Activated CD8-positive, alpha-beta T cell treated with anti-CD3 and anti-CD28 coated beads for 36 hours (primary cell): Measurements from ENCODE around the gene UGGT1. TPM values are rescaled to one million over a fixed set of nuclear protein-coding genes. Genes with fewer than 3 reads are reported as not detected.

Experiments used
- ATAC-seq: fragments of 200-7000 bp; cut with Tn5 transposase; one replicate; pipeline ENCODE4 v1.10.0; 2021; ENCODE audit warnings: mild to moderate bottlenecking, moderate library complexity
- CTCF ChIA-PET: fragments of 350-600 bp; sonication (Branson Sonifier 250); formaldehyde crosslinking; loops from one replicate; lab custom pipeline; 2021; ENCODE audit warnings: antibody characterized with exemption; lab: Charles Lee
- POLR2A ChIA-PET: fragments of 350-600 bp; sonication (Branson Sonifier 250); formaldehyde crosslinking; loops from one replicate; lab custom pipeline; 2021; ENCODE audit warnings: antibody characterized with exemption; lab: Charles Lee
- DNase-seq: peaks from one replicate; pipeline ENCODE4 v3.0.0-alpha.2; 2020
- H3K27ac Mint-ChIP-seq: one replicate; pipeline ENCODE4 v1.8.0; 2021; ENCODE audit warnings: mild to moderate bottlenecking, mixed read lengths
- H3K27me3 Mint-ChIP-seq: one replicate; pipeline ENCODE4 v1.8.0; 2021; ENCODE audit warnings: mixed read lengths
- H3K36me3 Mint-ChIP-seq: one replicate; pipeline ENCODE4 v1.8.0; 2021; ENCODE audit warnings: low read depth, mixed read lengths
- H3K4me1 Mint-ChIP-seq: one replicate; pipeline ENCODE4 v1.8.0; 2021; ENCODE audit warnings: low read depth, mixed read lengths
- H3K4me3 Mint-ChIP-seq: one replicate; pipeline ENCODE4 v1.8.0; 2021; ENCODE audit warnings: mild to moderate bottlenecking, moderate library complexity, mixed read lengths
- H3K9me3 Mint-ChIP-seq: one replicate; pipeline ENCODE4 v1.8.0; 2021; ENCODE audit warnings: mixed read lengths
- intact Hi-C: fragments of 100-400 bp; cut with micrococcal nuclease; formaldehyde crosslinking; loops from one replicate; pipeline ENCODE4 v1.10.0; 2022
- total RNA-seq, 2 experiments: library from RNA; stranded (reverse); gene quantifications; one replicate each; pipeline ENCODE4 v1.2.3, GENCODE V29; 2021
- TF ChIP-seq, protein P1 (sequence below): fragments of 200-600 bp; IDR thresholded peaks from one replicate; pipeline ENCODE4 v1.8.0; 2022; ENCODE audit warnings: antibody characterized with exemption, mild to moderate bottlenecking

Gene UGGT1
- total RNA-seq, 2 experiments from 2014 or later = 47.7 to 51.6 TPM

DNA sequence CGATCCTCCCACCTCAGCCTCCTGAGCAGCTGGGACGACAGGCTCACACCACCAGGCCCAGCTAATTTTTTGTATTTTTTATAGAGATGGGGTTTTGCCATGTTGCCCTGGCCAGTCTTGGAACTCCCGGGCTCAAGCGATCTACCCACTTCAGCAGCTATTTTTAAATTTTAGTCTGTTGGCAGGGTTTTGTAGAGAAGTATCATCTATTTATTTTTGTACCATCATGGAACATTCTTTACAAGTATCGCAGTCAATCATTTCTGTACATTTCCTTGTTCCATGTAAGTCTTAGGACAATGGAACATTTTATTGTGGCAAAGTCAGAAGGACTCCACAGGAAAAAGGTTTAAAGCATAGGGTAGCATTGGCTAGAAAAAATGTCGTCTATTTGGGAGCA lies 94.6 kb downstream of the UGGT1 start:
- ChIA-PET CTCF (interaction anchor here (1.3 kb wide), 1 partner anchor 16 kb away, joined by 4 read pairs; no protein-coding TSS in a partner anchor), POLR2A (no interaction called here)
- intact Hi-C loops = no loop called here

DNA sequence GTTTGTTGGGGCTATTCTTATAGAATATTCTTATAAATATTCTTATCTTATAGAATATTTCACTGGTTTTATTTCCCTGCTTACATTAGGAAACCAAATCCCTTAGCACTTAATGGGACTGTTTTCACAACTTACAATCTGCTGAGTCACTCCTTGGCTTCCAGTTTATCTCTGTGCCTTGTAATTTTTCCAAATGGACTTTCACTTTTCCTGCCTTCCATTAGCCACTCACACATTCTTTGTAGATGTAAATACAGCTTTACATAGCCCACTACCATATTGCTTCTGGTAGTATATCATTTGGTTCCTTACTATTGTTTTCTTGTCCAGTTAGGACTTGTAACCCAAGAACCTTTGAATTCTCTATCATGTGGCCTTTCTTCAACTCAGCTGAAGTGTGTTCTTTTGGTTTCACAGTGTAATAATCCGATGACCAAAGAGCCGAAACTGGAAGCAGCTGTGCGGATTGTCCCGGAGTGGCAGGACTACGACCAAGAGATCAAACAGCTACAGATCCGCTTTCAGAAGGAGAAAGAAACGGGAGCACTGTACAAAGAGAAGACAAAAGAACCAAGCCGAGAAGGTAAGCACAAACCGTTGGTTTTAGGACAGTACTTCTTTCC lies 96.1 kb downstream of the UGGT1 start:
- no peak for ATAC-seq
- POLR2A ChIA-PET = no interaction called here
- no peak for DNase-seq
- Mint-ChIP-seq H3K4me1 (no peaks in the 10 kb centered on the region), H3K27ac (no peak overlapping the region), H3K4me3 (no peak overlapping the region), H3K9me3 (no peaks in the 10 kb centered on the region), H3K27me3 (no peaks in the 10 kb centered on the region), H3K36me3 (peaks cover 45% of the 10 kb centered on the region)
- TF ChIP-seq, protein P1, sequence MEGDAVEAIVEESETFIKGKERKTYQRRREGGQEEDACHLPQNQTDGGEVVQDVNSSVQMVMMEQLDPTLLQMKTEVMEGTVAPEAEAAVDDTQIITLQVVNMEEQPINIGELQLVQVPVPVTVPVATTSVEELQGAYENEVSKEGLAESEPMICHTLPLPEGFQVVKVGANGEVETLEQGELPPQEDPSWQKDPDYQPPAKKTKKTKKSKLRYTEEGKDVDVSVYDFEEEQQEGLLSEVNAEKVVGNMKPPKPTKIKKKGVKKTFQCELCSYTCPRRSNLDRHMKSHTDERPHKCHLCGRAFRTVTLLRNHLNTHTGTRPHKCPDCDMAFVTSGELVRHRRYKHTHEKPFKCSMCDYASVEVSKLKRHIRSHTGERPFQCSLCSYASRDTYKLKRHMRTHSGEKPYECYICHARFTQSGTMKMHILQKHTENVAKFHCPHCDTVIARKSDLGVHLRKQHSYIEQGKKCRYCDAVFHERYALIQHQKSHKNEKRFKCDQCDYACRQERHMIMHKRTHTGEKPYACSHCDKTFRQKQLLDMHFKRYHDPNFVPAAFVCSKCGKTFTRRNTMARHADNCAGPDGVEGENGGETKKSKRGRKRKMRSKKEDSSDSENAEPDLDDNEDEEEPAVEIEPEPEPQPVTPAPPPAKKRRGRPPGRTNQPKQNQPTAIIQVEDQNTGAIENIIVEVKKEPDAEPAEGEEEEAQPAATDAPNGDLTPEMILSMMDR = no peak
- intact Hi-C loops = no loop called here
- CTCF ChIA-PET = interaction anchor here (1.5 kb wide), 1 partner anchor 8 kb away, joined by 3 read pairs; no protein-coding TSS in a partner anchor

More for the DNA sequence above, 94.6 kb downstream of the UGGT1 start:
- Mint-ChIP-seq H3K4me3 (no peak overlapping the region), H3K36me3 (peaks cover 53% of the 10 kb centered on the region), H3K4me1 (no peaks in the 10 kb centered on the region), H3K27me3 (no peaks in the 10 kb centered on the region), H3K27ac (no peak overlapping the region), H3K9me3 (no peaks in the 10 kb centered on the region)
- TF ChIP-seq, protein P1 = no peak
- DNase-seq (no peak), ATAC-seq (no peak)

DNA sequence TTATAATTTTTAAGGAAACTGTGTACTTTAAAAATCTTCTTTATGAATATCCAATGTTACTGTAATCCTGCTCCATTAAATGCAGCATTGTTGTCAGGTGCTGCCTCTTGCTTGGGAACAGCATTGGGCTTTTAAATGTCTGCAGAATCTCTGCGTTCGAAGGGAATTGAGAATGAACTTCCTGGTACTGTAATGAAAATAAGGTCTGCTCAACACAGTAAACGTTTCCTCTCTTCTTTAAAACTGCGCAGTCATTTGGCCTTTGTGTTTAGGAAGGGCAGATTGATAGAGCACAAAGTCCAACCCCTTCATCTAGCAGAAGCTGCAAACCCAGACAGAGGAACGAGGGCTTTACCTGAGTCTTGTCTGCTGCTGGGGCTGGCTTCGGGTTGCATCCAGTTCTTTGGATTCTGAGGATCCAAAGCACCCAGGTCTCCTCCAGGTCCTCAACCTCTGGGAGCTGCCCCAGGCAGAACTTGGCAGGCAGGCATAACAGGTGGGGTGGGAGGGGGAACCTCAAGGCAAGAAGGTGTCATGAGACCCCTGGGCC lies 104.5 kb downstream of the UGGT1 start:
- H3K27me3 Mint-ChIP-seq = no peaks in the 10 kb centered on the region
- H3K4me1 Mint-ChIP-seq = peaks cover 27% of the 10 kb centered on the region
- DNase-seq = no peak
- ChIA-PET POLR2A (no interaction called here), CTCF (no interaction called here)
- intact Hi-C loops = no loop called here
- ATAC-seq = no peak
- H3K27ac Mint-ChIP-seq = no peak overlapping the region
- H3K36me3 Mint-ChIP-seq = peaks cover 28% of the 10 kb centered on the region
- H3K4me3 Mint-ChIP-seq = no peak overlapping the region
- no peaks in the 10 kb centered on the region for H3K9me3 Mint-ChIP-seq
- TF ChIP-seq, protein P1 = no peak

DNA sequence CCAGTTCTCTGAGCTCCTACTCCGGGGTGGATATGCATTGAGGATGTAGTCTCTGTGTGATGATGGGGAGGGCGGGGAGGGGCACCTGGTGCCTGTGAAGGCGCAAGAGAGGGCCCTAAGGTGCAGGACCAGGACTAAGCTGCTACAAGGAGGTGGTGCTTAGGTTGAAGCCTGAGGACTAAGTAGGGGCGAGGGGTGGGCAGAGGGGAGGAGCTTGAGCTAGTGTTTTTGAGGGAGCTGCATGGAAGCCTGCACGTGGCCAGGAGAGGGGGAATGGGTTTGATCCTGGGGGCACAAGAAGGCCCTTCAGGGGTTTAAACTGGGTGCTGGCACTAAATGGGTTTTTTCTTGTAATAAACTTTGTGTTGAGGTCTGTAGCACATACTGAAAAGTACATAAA lies 105.0 kb downstream of the UGGT1 start:
- Mint-ChIP-seq H3K27me3 (no peaks in the 10 kb centered on the region), H3K4me3 (no peak overlapping the region), H3K4me1 (peaks cover 27% of the 10 kb centered on the region), H3K9me3 (no peaks in the 10 kb centered on the region), H3K27ac (peak overlapping the region; percentile 71), H3K36me3 (peaks cover 24% of the 10 kb centered on the region)
- DNase-seq (no peak), ATAC-seq (no peak)
- CTCF ChIA-PET = no interaction called here
- TF ChIP-seq, protein P1 = no peak
- POLR2A ChIA-PET = no interaction called here
- intact Hi-C loops = no loop called here

DNA sequence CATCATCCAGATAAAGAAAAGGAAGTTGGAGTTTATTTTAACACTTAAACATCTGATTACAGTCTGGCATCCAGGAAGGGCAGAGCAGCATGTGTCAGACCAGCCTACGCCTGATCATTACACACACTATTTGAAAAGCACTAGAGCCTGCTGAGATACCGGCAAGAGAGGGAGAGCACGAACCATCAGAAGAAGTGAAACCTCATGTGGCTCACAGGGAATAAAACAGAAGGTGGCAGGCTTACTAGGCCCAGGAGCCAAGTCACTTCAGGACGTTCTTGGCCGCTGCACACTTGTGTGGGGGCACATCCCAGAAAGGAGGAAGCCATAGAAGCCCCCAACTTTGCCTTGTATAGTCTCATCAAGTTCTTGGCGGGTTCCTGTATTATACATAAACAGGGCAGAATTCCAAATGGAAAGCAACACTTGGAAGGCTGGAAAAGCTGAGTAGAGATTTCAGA lies 105.5 kb downstream of the UGGT1 start:
- Mint-ChIP-seq H3K9me3 (no peaks in the 10 kb centered on the region), H3K4me3 (no peak overlapping the region), H3K36me3 (peaks cover 21% of the 10 kb centered on the region), H3K27me3 (no peaks in the 10 kb centered on the region), H3K27ac (peak overlapping the region; percentile 71), H3K4me1 (peaks cover 27% of the 10 kb centered on the region)
- DNase-seq (peak; percentile 12), ATAC-seq (peak; percentile 51)
- ChIA-PET CTCF (no interaction called here), POLR2A (no interaction called here)
- intact Hi-C loops = no loop called here
- TF ChIP-seq, protein P1 = no peak
